GM19463 (cell line): ENCODE data around the gene CACNA1B.
"Not testable (repeated sequence)": the region's sequence is repeated elsewhere in the genome, so short reads cannot be mapped to it uniquely, and the experiment has no call there.

Source experiments
- ATAC-seq: cut with Tn5 transposase; IDR thresholded peaks from one replicate; pipeline ENCODE4 v1.9.1; 2021; ENCODE audit warnings: mild to moderate bottlenecking, moderate library complexity; ENCODE audit not compliant: unreplicated experiment

The CACNA1B gene

DNA sequence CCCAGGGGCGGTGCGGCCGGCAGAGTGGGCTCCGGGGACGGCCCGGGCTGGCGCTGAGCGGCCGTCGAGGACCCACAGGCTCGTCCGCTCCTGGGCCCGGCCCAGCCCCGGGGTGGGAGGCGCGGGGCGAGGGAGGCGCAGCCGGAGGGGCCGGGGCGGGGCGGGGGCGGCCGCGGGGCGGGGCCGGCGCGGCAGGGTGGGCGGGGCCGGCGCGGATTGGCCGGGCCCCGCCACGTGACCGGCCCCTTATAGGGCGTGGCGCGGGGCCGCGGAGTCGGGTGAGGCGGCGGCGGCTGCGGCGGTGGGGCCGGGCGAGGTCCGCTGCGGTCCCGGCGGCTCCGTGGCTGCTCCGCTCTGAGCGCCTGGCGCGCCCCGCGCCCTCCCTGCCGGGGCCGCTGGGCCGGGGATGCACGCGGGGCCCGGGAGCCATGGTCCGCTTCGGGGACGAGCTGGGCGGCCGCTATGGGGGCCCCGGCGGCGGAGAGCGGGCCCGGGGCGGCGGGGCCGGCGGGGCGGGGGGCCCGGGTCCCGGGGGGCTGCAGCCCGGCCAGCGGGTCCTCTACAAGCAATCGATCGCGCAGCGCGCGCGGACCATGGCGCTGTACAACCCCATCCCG lies at the start of gene CACNA1B:
CACNA1B (plus strand) TSS at position 277 of the 617 bp plus-strand sequence; CDS start at position 429, 152 bp downstream.
- not testable (repeated sequence) for ATAC-seq

DNA sequence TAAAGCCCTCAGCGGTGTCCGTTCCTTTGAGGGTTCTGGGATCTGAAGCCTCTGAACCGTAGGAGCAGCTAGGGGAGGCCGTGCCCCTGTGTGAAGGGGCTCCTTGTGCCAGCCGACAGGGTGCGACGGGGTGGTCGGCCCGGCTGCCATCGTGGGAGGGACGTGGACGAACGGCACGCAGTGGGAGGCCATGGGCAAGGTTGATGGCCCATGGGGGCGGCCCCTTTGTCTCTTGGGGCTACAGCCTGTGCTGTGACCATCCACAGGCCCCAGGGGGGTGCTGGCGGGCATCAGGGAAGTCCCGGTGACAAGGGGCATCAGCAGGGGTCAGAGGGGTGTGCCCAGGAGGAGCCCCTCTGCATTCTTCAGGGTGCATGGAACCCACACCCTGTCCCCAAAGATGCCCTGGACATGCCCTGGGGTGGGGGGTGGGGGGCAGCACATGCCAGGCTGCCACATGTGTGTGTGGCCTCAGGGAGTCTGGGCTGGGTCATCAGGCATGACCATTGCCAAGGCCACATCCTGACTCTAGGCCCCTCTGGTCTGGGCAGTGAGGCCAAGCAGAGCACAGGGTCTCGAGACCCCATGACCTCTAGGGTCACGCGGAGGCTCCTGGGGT lies 49.6 kb upstream of the CACNA1B start:
- ATAC-seq, result no peak

DNA sequence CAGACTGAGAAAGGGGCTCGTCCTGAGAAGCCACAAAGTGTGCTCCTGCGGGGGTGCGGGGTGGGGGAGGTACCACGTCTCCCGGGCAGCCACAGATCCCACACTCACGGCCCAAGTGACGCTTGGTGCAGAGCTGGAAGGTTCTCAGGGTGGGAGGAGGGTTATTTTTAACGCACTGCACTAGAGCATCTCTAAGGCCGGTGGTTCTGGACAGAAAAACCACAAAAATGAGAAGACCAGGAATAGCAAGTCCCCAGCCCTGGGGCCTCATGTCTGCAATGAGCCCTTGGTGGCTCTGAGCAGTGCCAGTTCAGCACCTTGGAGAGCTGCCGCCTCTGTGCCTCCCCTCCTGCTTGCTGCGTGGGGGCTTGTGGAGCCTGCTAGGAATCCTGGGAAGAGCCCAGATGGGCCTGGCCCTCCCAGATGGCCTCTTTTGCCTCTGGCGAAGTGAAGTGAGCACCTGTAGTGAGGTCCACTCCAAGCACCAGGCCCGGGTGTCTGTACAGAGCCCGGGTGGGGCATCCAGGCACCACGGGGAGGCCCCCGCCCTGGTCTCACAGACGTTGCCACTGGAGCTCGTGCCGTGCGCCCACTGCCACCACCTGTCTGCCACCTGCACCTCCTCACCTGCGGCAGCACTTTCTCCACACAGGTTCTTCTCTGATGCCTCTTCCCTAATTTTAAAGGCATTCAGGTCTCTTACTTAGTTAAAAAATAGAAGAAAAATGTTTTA lies 48.9 kb upstream of the CACNA1B start:
- ATAC-seq, result no peak

DNA sequence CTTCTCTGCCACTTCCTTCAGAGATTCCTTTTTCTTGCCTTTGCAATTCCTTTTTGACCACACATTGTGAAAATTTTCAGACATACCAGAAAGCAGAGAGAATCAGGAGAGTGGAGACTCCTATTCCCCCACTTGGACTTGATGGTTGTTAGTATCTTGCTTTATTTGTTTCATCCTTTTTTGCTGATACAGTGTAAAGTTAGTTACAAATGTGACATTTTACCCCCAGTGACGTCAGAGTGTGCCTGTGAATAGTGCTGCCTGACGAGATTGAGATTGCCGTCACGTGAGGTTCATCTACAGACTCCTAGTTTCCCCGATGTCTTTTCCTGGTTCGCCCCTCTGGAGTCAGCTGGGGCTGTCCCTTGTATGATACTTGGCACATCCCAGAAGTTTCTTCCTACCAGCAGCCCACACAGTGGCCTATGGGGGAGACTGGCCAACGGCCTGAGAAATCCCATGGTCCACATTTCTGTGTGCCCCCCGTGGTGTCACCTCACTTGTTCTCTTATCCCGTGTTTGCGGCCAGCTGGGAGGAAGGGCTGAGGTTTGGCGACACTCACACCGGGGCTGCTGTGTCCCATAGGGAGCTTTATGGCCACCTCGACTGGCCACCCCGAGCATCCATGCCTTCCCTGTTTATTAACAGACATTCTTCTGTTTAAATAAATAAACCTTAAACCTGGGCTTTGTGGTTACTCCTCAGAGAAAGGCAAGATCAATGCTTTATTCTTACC lies 48.2 kb upstream of the CACNA1B start:
- ATAC-seq, result no peak

DNA sequence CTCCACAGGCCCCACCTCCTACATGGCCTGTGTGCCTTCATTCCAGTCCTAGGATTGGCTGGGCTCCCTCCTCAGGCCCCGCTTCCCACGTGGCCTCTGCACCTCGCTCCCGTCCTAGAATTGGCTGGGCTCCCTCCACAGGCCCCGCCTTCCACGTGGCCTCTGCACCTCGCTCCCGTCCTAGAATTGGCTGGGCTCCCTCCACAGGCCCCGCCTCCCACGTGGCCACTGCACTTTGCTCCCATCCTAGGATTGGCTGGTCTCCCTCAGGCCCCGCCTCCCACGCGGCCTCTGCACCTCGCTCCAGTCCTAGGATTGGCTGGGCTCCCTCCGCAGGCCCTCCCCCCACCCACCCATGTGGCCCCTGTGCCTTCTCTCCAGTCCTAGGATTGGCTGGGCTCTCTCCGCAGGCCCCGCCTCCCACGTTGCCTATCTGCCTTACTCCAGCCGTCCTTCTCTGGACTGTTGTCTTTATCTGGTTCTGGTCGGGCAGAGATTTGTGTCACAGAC lies 45.3 kb upstream of the CACNA1B start:
- no peak for ATAC-seq

DNA sequence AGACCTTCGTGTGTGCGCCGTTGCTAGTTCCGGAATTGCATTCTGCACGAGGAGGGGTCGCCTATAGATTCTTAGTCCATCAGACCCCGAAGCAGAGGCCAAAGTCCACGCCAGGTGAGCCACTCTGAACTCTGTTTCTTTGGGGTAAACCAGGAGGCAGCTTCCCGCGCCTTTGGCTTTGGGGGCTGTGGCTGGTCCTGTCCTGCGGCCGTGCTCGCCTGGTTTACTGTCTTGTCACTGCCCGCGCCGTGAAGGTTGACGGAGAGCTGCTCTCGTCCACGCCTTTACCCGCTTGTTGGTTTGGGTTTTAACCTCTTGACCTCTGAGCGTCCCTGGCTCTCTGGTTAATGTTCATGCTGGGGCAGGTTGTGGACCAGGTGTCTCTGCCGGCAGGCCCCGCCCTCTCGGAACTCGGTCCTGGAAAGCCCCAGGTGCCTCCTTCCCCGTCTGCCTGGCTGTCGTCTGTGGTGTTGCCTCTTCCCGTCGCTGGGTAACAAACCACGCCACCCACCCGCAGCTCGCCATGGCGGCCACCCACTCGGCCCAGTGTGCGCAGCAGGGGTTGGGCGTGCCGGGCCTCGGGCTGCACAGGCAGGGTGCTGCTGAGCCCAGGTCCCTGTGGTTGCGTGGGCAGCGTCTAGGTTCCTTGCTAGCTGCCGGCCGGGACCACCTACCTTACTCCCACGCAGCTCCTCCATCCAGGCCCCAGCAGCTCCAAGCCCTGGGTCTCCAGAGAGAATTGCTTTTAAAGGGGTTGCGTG lies 44.6 kb upstream of the CACNA1B start:
- no peak for ATAC-seq

DNA sequence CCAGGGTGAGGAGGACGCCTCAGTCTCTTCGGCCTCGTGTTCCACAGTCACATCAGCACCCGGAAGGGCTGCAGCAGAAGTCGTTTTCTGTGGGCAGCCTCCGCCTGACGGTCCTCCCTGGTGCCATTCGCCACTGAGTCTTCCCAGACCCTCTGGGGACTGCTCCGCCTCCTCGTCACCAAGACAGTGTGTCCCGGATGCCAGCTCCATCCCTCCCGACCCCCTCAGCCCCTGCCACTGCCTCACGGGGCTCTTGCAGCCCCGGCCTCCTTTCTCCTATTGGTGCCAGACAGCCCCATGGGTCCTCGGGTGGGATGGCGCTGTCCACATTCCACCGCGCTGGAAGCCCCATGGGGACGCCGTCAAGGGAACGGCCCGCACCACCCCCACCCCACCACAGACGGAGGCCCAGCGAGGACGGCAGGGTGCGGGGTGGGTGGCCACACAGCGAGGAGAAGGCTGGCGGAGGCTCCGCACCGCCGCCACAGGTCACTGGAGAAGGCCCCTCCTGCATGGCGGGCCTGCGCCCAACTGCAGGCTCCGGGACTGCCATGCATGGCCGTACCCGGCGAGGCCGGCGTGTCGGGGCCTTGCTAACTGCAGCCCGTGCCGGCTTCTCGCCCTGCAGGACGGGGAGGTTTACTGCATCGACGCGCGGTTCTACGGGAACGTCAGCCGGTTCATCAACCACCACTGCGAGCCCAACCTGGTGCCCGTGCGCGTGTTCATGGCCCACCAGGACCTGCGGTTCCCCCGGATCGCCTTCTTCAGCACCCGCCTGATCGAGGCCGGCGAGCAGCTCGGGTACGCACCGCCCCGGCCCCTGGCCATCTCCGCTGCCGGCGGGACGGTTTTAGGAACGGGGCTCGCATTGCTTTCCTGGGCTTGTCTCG lies 43.6 kb upstream of the CACNA1B start:
- ATAC-seq, result no peak

DNA sequence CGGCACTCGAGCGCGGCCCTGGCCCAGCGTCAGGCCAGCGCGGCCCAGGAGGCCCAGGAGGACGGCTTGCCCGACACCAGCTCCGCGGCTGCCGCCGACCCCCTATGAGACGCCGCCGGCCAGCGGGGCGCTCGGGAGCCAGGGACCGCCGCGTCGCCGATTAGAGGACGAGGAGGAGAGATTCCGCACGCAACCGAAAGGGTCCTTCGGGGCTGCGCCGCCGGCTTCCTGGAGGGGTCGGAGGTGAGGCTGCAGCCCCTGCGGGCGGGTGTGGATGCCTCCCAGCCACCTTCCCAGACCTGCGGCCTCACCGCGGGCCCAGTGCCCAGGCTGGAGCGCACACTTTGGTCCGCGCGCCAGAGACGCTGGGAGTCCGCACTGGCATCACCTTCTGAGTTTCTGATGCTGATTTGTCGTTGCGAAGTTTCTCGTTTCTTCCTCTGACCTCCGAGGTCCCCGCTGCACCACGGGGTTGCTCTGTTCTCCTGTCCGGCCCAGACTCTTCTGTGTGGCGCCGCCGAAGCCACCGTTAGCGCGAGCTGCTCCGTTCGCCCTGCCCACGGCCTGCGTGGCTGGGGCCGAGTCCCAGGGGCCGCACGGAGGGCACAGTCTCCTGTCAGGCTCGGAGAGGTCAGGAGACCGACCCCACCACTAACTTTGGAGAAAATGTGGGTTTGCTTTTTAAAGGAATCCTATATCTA lies 42.6 kb upstream of the CACNA1B start:
- no peak for ATAC-seq

DNA sequence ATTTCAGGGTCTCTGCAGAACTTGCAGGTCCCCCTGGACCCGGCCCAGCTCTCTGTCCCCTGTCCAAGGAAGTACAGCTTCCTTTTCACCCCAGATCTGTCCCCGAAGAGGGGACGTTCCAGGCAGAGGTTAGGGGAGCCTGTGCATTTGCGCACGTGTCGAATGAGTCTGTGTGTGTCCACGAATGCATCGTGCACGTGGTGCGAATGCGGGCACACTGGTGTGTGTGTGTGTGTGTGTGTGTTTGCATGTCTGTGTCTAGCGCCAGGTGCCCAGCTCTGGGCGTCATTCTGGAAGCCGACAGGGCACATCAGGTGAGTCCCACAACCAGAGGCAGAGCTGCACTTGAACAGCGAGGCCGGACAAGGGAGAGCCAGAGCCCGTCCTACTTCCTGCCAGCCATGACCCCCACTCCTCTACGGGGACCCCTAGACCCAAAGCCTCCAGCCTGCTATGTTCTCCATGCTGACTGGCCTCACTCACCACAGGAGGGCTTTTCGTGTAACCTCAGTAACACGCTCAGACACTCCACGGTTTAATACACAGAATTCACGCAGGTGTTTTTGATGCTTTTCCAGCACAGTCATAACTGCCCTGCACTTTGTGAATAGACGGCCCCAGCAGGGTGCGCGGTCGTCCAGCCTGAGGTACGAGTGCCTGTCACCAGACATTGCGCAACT lies 41.3 kb upstream of the CACNA1B start:
- no peak for ATAC-seq

DNA sequence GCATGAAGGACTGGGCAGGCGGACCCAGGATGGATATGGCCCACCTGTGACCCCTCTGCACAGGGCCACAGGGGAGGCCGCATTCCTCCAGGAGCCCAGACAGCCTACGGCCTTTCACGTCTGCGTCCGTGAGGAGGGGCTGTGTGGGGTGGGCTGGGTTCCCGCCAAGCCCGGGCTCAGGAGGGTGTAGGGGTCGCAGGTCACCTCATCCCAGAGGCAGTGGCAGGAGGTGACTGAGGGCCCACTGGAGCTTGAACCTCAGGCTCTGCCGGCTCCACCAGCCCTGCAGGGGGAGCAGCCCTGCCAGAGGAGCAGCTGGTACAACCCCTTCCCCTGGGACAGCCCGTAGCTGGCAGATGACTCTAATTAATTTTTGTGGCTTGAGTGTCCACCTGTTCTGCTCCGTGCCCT lies 40.7 kb upstream of the CACNA1B start:
- no peak for ATAC-seq

DNA sequence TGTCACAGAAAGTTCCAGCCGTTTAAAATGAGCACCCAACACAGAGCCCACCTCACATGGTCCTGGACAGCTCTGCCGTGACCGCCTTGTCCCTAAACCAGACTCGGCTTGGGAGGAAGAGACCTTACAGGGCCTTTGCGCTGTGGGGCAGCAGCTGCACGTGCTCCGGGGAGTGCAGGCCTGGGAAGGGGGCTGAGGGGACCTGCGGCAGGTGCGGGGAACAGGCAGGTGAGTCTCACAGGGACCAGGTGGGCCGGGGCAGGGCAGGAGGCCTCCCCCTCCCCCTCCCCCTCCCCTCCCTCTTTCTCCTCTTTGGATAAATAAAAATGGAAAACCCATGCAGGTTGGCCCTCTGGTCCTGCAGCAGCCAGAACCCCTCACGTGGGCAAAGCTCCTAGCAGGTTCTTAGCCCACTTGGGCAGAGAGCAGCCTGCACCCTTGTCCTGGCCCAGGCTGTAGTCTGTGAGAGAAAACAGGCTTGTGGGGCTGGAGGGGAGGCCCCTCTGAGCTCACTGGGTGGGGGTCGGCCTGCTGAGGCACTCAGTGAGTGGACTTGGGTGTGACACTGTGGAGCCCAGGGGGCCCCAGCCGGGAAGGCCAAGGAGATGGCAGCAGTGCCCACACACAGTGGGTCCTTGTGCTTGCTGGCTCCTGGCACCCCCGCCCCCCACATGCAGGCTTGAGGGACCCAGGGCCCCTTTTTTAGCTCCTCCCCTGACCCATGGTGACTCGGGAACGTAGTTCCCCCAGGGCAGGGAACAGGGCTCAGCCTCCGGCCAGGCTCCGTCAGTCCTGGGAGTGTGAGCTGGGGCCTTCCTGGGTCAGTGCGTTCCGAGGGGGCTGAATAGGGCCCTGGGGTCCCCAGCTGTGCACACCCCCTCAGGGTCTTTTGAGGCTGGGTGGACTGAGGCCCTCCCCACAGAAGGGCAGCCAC lies 40.0 kb upstream of the CACNA1B start:
- ATAC-seq, result no peak

DNA sequence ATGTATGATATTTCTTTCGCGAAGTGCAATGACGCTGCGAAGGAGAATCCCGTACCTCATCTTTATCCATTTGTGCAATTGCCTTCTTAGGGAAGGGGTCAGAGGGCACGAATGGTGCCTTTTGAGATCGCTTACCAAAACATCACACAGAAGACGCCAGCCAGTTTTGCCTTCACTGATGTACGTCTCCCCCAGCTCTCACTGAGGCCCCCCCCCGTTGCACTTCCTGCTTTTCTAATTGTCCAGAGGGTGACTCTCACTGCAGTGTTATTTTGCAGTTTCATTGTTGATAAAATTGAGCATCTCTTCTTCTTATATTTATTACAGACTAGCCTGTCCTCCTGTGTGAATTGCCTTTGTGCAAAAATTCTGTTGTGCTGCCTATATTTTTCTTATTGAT lies 39.0 kb upstream of the CACNA1B start:
- no peak for ATAC-seq

DNA sequence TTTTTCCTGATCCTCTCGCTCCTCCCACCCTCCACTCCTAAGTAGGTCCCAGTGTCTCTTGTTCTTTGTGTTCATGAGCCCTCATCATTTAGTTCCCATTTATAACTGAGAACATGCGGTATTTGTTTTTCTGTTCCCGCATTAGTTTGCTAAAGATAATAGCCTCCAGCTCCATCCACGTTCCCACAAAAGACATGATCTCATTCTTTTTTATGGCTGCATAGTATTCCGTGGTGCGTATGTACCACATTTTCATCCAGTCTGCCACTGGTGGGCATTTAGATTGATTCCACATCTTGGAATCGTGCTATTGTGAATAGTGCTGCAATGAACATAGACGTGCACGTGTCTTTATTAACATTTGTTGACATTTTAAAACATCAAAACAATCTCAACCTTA lies 34.2 kb upstream of the CACNA1B start:
- ATAC-seq, result no peak

DNA sequence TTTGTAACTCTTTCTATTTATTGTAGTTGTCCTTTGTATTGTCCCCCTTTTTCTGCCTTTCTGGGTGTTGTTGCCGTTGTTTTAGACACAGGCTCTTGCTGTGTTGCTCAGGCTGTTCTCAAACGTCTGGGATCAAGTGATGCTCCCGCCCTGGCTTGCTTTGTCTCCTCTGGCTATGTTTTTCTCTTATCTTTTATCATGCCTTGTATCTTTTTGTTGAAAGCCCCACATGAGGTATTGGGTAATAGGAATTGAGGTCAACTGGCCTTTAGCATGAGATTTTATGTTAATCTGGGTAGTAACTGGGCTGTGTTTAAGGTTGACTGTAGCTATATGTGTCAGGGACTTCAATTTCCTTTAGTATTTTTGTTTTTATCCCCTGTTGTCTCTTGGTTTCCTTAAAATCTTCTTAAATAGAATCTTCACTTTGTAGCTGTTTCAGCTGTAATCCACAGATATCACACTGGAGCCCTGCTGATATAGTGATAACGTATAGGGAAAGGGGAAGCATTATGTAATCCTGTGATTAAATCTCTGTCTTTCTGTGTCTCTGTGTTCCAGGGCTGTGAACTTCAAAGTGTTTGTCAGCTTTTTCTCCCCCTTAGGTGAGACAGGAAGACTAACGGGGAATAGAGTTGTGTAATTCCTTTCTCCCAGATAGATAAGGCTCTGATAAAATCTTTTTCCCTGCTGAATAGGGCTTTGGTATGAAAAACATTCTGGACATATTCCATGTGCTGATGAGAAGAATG lies 25.9 kb upstream of the CACNA1B start:
- no peak for ATAC-seq

DNA sequence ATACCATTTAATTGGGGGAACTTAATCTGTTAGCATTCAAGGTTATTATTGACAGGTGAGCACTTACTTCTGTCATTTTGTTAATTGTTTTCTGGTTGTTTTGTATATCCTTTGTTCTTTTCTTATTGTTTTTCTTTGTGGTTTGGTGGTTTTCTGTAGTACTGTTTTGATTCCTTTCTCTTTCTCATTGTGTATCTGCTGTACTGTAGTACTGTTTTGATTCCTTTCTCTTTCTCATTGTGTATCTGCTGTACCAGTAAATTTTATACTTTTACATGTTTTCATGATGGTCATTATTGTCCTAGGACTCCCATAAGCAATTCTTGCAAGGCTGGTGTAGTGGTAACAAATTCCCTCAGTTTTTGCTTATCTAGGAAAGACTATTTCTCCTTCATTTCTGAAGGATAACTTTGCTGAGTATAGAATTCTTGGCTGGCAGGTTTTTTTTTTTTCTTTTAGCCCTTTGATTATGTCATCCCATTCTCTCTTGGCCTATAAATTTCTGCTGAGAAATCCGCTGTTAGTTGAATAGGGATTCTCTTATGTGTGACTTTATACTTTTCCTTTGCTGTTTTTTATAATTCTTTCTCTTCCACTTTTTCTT lies 24.1 kb upstream of the CACNA1B start:
- ATAC-seq, result no peak

DNA sequence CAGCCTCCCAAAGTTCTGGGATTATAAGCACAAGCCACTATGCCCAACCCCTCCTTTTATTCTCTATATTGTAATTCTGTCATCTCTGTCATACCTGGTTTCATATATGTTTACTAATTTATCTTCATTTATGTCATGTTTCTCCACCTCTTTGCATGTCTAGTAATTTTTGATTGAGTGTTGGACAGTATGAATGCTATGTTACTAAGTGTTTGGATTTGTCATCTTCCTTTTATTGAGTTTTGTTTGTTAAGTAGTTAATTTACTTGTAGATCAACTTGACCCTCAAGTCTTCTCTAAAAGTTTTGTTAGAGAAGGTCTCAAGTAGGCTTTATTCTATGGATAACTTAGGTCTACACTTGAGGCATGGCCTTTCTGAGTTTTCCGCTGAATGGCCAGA lies 17.2 kb upstream of the CACNA1B start:
- no peak for ATAC-seq
